ENCODE results near the gene WDFY4. TPM values are rescaled to one million over a fixed set of nuclear protein-coding genes. Genes with fewer than 3 reads are reported as not detected.
A peak's percentile ranks its signal among the peaks of the same experiment; 100 is the strongest.

The WDFY4 gene
- total and polyA plus RNA-seq, 2 of the 4 experiments (the other 2 are of a cell fraction), result not detected

- Histone ChIP-seq H3K9ac (ENCODE audit: low read depth, low read length) (no peak overlapping the region), H3K9me1 (ENCODE audit: insufficient read depth, low read length) (peaks cover 6% of the 10 kb centered on the region; the same call in 1 of the 2 replicates), H3K56ac (ENCODE audit: extremely low read depth, insufficient read depth, low read length) (no peak overlapping the region), H3K4me1 (ENCODE audit: control insufficient read depth, insufficient read depth, low read length) (peaks cover 7% of the 10 kb centered on the region; the same call in 1 of the 2 replicates), H3K23ac (ENCODE audit: low read depth, low read length) (no peak overlapping the region), H4K91ac (ENCODE audit: insufficient read depth, low read depth, low read length) (no peak overlapping the region), H3K27ac (ENCODE audit: insufficient read depth, low read length) (no peak overlapping the region), H2BK5ac (ENCODE audit: low read depth, low read length, poor library complexity, severe bottlenecking) (no peak overlapping the region), H2AFZ (replicated peaks; ENCODE audit: low read length, poor library complexity) (peak overlapping the region; percentile 59), H3K18ac (ENCODE audit: low read depth, low read length) (no peak overlapping the region), H2BK120ac (ENCODE audit: low read depth, low read length) (no peak overlapping the region), H3K79me1 (ENCODE audit: low read depth in 1 of 2, low read length in 2 of 2) (peaks cover 4 to 12% of the 10 kb centered on the region in 2 experiments; a peak in 1 of 4 replicates), H4K20me1 (ENCODE audit: insufficient read depth, low read length) (no peaks in the 10 kb centered on the region), H4K5ac (ENCODE audit: low read depth, low read length) (no peak overlapping the region), H3K27me3 (ENCODE audit: control insufficient read depth, insufficient read depth, low read length) (peaks cover 14% of the 10 kb centered on the region), H3K14ac (replicated peaks; ENCODE audit: low read depth, low read length) (no peak overlapping the region), H3K36me3 (ENCODE audit: control insufficient read depth, insufficient read depth, low read length) (no peaks in the 10 kb centered on the region), H2BK20ac (ENCODE audit: low read depth, low read length) (no peak overlapping the region), H2BK15ac (ENCODE audit: low read depth, low read length) (no peak overlapping the region), H3K4me3 (ENCODE audit: insufficient read depth, low read depth, low read length) (no peak overlapping the region), H2AK5ac (ENCODE audit: low read depth, low read length) (no peak overlapping the region), H3K9me3 (ENCODE audit: control insufficient read depth, insufficient read depth, low read length) (no peaks in the 10 kb centered on the region), H4K8ac (ENCODE audit: low read depth in 2 of 2, low read length in 2 of 2) (no peak overlapping the region), H3K4me2 (ENCODE audit: low read depth, low read length) (no peak overlapping the region), H2AK9ac (replicated peaks; ENCODE audit: low read depth, low read length, poor library complexity) (peak overlapping the region; percentile 19), H3K4ac (ENCODE audit: low read depth, low read length) (no peak overlapping the region)
- in situ Hi-C loops (cut with MboI; ENCODE audit: low sequenced_read_pairs) (loop anchor here (5.0 kb wide), 3 partner anchors 106 to 859 kb away; no protein-coding TSS in a partner anchor), dilution Hi-C loops (cut with HindIII; ENCODE audit: low sequenced_read_pairs, unreplicated experiment) (no loop called here), intact Hi-C loops (cut with micrococcal nuclease) (loop anchor here (2.0 to 5.0 kb wide), 4 partner anchors 216 to 860 kb away; no protein-coding TSS in a partner anchor)
- CTCF ChIA-PET, result interaction anchor here (0.5 to 2.8 kb wide), 15 partner anchors 11 to 868 kb away, joined by 3 to 11 read pairs (median 3); no protein-coding TSS in a partner anchor
- WGBS, 2 experiments (ENCODE audit: extremely low coverage in 2 of 2, insufficient read length in 1 of 2), result 9% methylated on average over 6 of the region's 19 CpGs; no CpG with 5 or more reads in 1 of the 2 experiments
- DNase-seq (peak; percentile 58), ATAC-seq (ENCODE audit: low read depth) (peak; percentile 38; the same call in 1 of the 2 replicates)
- no TSS peak for BruUV-seq (replicated peaks)
- POLR2A ChIA-PET (ENCODE audit: unreplicated experiment), result no interaction called here
- TF ChIP-seq CTCF (conservative IDR thresholded peaks at IDR 0.05; ENCODE audit: low read depth, low read length), result peak; percentile 91
- peak; percentile 90 for TF ChIP-seq RAD21 (IDR thresholded peaks at IDR 0.05; ENCODE audit: low read length)
- TF ChIP-seq POLR2A (IDR thresholded peaks at IDR 0.05; ENCODE audit: low read depth, low read length), result no peak
- peak; percentile 83 for TF ChIP-seq SMC3 (IDR thresholded peaks at IDR 0.05; ENCODE audit: low read depth, low read length)
- no peak for TF ChIP-seq MAFK (IDR thresholded peaks at IDR 0.05; ENCODE audit: low read depth, low read length)
- no peak for TF ChIP-seq MXI1 (IDR thresholded peaks at IDR 0.05; ENCODE audit: borderline replicate concordance, low read depth, low read length)
- no peak for TF ChIP-seq CHD1 (IDR thresholded peaks at IDR 0.05; ENCODE audit: low read depth, low read length)
- TF ChIP-seq CEBPB (IDR thresholded peaks at IDR 0.05; ENCODE audit: low read depth, low read length), result no peak
These were observed 26.3 kb upstream of the WDFY4 start for GRCh38 chr10:48658243-48658974.

Measured in IMR-90 (cell line).